ENCODE results near the gene SAMD14. TPM values are rescaled to one million over a fixed set of nuclear protein-coding genes. Genes with fewer than 3 reads are reported as not detected.
A peak's percentile ranks its signal among the peaks of the same experiment; 100 is the strongest.

Gene SAMD14
- total and polyA plus RNA-seq, 7 donors: 0.55 to 2.7 (median 1.0) TPM

GRCh38 chr17:50132104-50132794, 2.3 kb upstream of the SAMD14 start:
- Histone ChIP-seq H3K9me3 (no peaks in the 10 kb centered on the region), H3K4me3 (no peak overlapping the region), H3K27ac (peak overlapping the region; percentile 82), H3K4me1 (peaks cover 34% of the 10 kb centered on the region), H3K27me3 (ENCODE audit: insufficient read depth in 3 of 3, low read length in 2 of 3) (no peaks in the 10 kb centered on the region), H3K36me3 (ENCODE audit: insufficient read depth in 1 of 2, low read depth in 1 of 2) (peaks cover 0 to 30% of the 10 kb centered on the region in 2 donors)
- intact Hi-C loops (cut with DNase I): loop anchor here (5.0 kb wide), 1 partner anchor 35 kb away; the partner anchor contains the start of gene SGCA (in 2 of the 2)
- DNase-seq (no peak), ATAC-seq (no peak)
- 80 to 85% (median 83%) methylated on average over 6 of the region's 6 CpGs for WGBS, 3 donors
- TF ChIP-seq CTCF (IDR thresholded peaks at IDR 0.05): no peak

- H3K4me1 ChIP-seq: peaks cover 34% of the 10 kb centered on the region
- no peak for TF ChIP-seq CTCF (IDR thresholded peaks at IDR 0.05)
- intact Hi-C loops (cut with DNase I): loop anchor here (5.0 kb wide), 1 partner anchor 37 kb away; the partner anchor contains the start of gene SGCA (in 2 of the 2)
- peaks cover 0 to 14% of the 10 kb centered on the region in 2 donors for H3K36me3 ChIP-seq (ENCODE audit: insufficient read depth in 1 of 2, low read depth in 1 of 2)
- 46 to 52% (median 51%) methylated on average over 10 to 19 of the region's 19 CpGs for WGBS, 3 donors
- peak in 1 of 2 donors; percentile 59 for DNase-seq
- ATAC-seq: peak in 2 of 4 donors; percentile 23 to 34
- H3K27me3 ChIP-seq (ENCODE audit: insufficient read depth in 3 of 3, low read length in 2 of 3): no peaks in the 10 kb centered on the region
- peak overlapping the region; percentile 69 for H3K4me3 ChIP-seq
- peak overlapping the region; percentile 82 for H3K27ac ChIP-seq
- no peaks in the 10 kb centered on the region for H3K9me3 ChIP-seq
Observed at GRCh38 chr17:50130559-50131305, 772 bp upstream of the SAMD14 start.

- intact Hi-C loops (cut with DNase I): no loop called here
- 2 to 11% (median 3%) methylated on average over 25 to 31 of the region's 31 CpGs for WGBS, 3 donors
- H3K4me3 ChIP-seq: peak overlapping the region; percentile 69
- H3K36me3 ChIP-seq (ENCODE audit: insufficient read depth in 1 of 2, low read depth in 1 of 2): peaks cover 0 to 1% of the 10 kb centered on the region in 2 donors
- DNase-seq (no peak), ATAC-seq (no peak)
- H3K9me3 ChIP-seq: no peaks in the 10 kb centered on the region
- TF ChIP-seq CTCF (IDR thresholded peaks at IDR 0.05): no peak
- H3K27ac ChIP-seq: no peak overlapping the region
- H3K4me1 ChIP-seq: peaks cover 29% of the 10 kb centered on the region
- no peaks in the 10 kb centered on the region for H3K27me3 ChIP-seq (ENCODE audit: insufficient read depth in 3 of 3, low read length in 2 of 3)
Observed at GRCh38 chr17:50129353-50129727, 620 bp downstream of the SAMD14 start.

- no peaks in the 10 kb centered on the region for H3K9me3 ChIP-seq
- intact Hi-C loops (cut with DNase I): no loop called here
- 43 to 55% (median 46%) methylated on average over 24 to 32 of the region's 32 CpGs for WGBS, 3 donors
- ATAC-seq (no peak), DNase-seq (peak in 1 of 2 donors; percentile 59)
- H3K36me3 ChIP-seq (ENCODE audit: insufficient read depth in 1 of 2, low read depth in 1 of 2): no peaks in the 10 kb centered on the region
- no peaks in the 10 kb centered on the region for H3K27me3 ChIP-seq (ENCODE audit: insufficient read depth in 3 of 3, low read length in 2 of 3)
- TF ChIP-seq CTCF (IDR thresholded peaks at IDR 0.05): no peak
- H3K4me1 ChIP-seq: peaks cover 22% of the 10 kb centered on the region
- no peak overlapping the region for H3K27ac ChIP-seq
- peak overlapping the region; percentile 69 for H3K4me3 ChIP-seq
Observed at GRCh38 chr17:50128441-50129352, 1.3 kb downstream of the SAMD14 start.

All from psoas muscle (tissue), 8 donors.